Caco-2 (cell line): Measurements from ENCODE around the gene DDI1. TPM values are rescaled to one million over a fixed set of nuclear protein-coding genes. Genes with fewer than 3 reads are reported as not detected.

Experiments
- BruUV-seq: library from RNA; stranded (reverse); fragments of 400-500 nt; replicated peaks from 2 replicates; lab custom pipeline; 2021; lab: Mats Ljungman, UMichigan
- CTCF ChIA-PET: fragments of 300-600 bp; sonication (Branson Sonifier 250); formaldehyde crosslinking; loops from one replicate; lab custom pipeline; 2022; ENCODE audit warnings: antibody characterized with exemption; lab: Charles Lee
- POLR2A ChIA-PET: fragments of 300-600 bp; sonication (Branson Sonifier 250); formaldehyde crosslinking; loops from one replicate; lab custom pipeline; 2022; ENCODE audit warnings: antibody characterized with exemption; lab: Charles Lee
- DNase-seq, 2 experiments: peaks; one replicate each; pipeline versions ENCODE4 v3.0.0 to v3.0.0-alpha.2; 2020 to 2022
- H3K27me3 ChIP-seq: replicated peaks from 2 replicates; pipeline ENCODE4 v1.6.0; 2011; ENCODE audit warnings: low read length; ENCODE audit not compliant: control insufficient read depth, insufficient read depth
- H3K36me3 ChIP-seq: 2 replicates; pipeline ENCODE4 v1.5.1; 2011; ENCODE audit warnings: low read length; ENCODE audit not compliant: control insufficient read depth, insufficient read depth
- H3K4me1 ChIP-seq: fragments of 250-450 bp; sonication (Bioruptor Pico); 2 replicates; pipeline ENCODE4 v1.5.1; 2020; ENCODE audit warnings: mild to moderate bottlenecking
- H3K4me3 ChIP-seq: 2 replicates; pipeline ENCODE4 v1.5.1; 2011; ENCODE audit warnings: low read depth, mild to moderate bottlenecking, control low read depth, low read length
- H3K9me3 ChIP-seq: fragments of 250-450 bp; sonication (Bioruptor Pico); 2 replicates; pipeline ENCODE4 v1.5.1; 2020; ENCODE audit warnings: mild to moderate bottlenecking, moderate library complexity
- H3K27ac Mint-ChIP-seq: one replicate; pipeline ENCODE4 v1.8.0; 2022; ENCODE audit warnings: mixed read lengths; ENCODE audit not compliant: unreplicated experiment
- H3K27me3 Mint-ChIP-seq: one replicate; pipeline ENCODE4 v1.8.0; 2022; ENCODE audit warnings: mixed read lengths; ENCODE audit not compliant: insufficient read depth, unreplicated experiment
- H3K36me3 Mint-ChIP-seq: one replicate; pipeline ENCODE4 v1.8.0; 2022; ENCODE audit warnings: mild to moderate bottlenecking, mixed read lengths; ENCODE audit not compliant: insufficient read depth, unreplicated experiment
- H3K4me1 Mint-ChIP-seq: one replicate; pipeline ENCODE4 v1.8.0; 2022; ENCODE audit warnings: low read depth, mixed read lengths; ENCODE audit not compliant: unreplicated experiment
- H3K4me3 Mint-ChIP-seq: one replicate; pipeline ENCODE4 v1.8.0; 2022; ENCODE audit warnings: mild to moderate bottlenecking, moderate library complexity, mixed read lengths; ENCODE audit not compliant: unreplicated experiment
- H3K9me3 Mint-ChIP-seq: one replicate; pipeline ENCODE4 v1.8.0; 2022; ENCODE audit warnings: mixed read lengths; ENCODE audit not compliant: unreplicated experiment
- CTCF ChIP-seq, 2 experiments: fragments of 200-600 bp in 1 of 2; IDR thresholded peaks; 1 replicate in 1 of 2; 2 replicates in 1 of 2; pipeline versions ENCODE4 v1.5.1 to v1.8.0; 2011 to 2022; ENCODE audit warnings: antibody characterized with exemption in 1 of 2, control low read depth in 1 of 2, inconsistent platforms in 1 of 2, low read depth in 1 of 2, low read length in 1 of 2, mild to moderate bottlenecking in 1 of 2, moderate library complexity in 1 of 2; ENCODE audit not compliant: insufficient read depth in 1 of 2, severe bottlenecking in 1 of 2, unreplicated experiment in 1 of 2
- intact Hi-C: fragments of 100-400 bp; cut with micrococcal nuclease; formaldehyde crosslinking; loops from one replicate; pipeline ENCODE4 v1.10.0; 2022; ENCODE audit not compliant: unreplicated experiment
- total RNA-seq: library from RNA; stranded (reverse); gene quantifications from 2 replicates; pipeline ENCODE4 v1.2.3, GENCODE V29; 2022

Gene DDI1
- total RNA-seq, 1 experiment from 2014 or later = not detected

DNA sequence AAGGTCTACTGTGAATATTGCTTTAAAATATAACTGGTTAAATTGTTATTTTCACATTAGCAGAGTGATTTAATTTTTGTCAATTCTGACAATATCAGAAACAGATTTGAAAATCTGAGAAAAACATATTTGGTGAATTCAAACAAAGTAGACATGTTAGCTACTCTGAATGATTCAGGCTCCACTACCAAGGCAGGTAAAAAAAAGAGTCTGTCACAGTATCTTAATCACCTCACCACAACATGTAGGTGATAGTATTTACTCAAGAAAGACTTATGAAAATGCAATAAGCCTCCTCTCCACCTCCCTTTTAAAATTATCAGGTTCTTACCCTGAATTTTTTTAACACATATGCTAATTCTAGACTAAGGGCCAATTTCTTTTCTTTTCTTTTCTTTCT, 42.6 kb downstream of the DDI1 start:
- no TSS peak for BruUV-seq
- Mint-ChIP-seq H3K4me1 (no peaks in the 10 kb centered on the region), H3K36me3 (no peaks in the 10 kb centered on the region), H3K9me3 (no peaks in the 10 kb centered on the region), H3K4me3 (no peak overlapping the region), H3K27ac (no peak overlapping the region), H3K27me3 (peaks cover 7% of the 10 kb centered on the region)
- Histone ChIP-seq H3K27me3 (no peaks in the 10 kb centered on the region; the same call in 1 of the 2 replicates), H3K36me3 (no peaks in the 10 kb centered on the region), H3K9me3 (no peaks in the 10 kb centered on the region), H3K4me3 (no peak overlapping the region), H3K4me1 (0 out of 2 replicates have a peak, but pooled peaks cover 4% of the 10 kb centered on the region)
- POLR2A ChIA-PET = no interaction called here
- intact Hi-C loops = no loop called here
- CTCF ChIA-PET = no interaction called here
- TF ChIP-seq CTCF (IDR thresholded peaks at IDR 0.05; ENCODE audit: insufficient read depth in 1 of 2, low read depth in 1 of 2, low read length in 1 of 2, severe bottlenecking in 1 of 2, unreplicated experiment in 1 of 2) = no peak
- no peak for DNase-seq

- Histone ChIP-seq H3K27me3 (no peaks in the 10 kb centered on the region), H3K4me3 (no peak overlapping the region), H3K9me3 (no peaks in the 10 kb centered on the region), H3K4me1 (no peaks in the 10 kb centered on the region), H3K36me3 (no peaks in the 10 kb centered on the region)
- Mint-ChIP-seq H3K4me3 (no peak overlapping the region), H3K4me1 (no peaks in the 10 kb centered on the region), H3K27ac (no peak overlapping the region), H3K36me3 (no peaks in the 10 kb centered on the region), H3K9me3 (no peaks in the 10 kb centered on the region), H3K27me3 (peaks cover 6% of the 10 kb centered on the region)
- no TSS peak for BruUV-seq
- no peak for TF ChIP-seq CTCF (IDR thresholded peaks at IDR 0.05; ENCODE audit: insufficient read depth in 1 of 2, low read depth in 1 of 2, low read length in 1 of 2, severe bottlenecking in 1 of 2, unreplicated experiment in 1 of 2)
- ChIA-PET POLR2A (no interaction called here), CTCF (no interaction called here)
- intact Hi-C loops = no loop called here
- DNase-seq = no peak
These were observed 50.2 kb downstream of the DDI1 start for GRCh38 chr11:104086621-104087020.

Other genes with a start within 250 kb of the DDI1 start
- gene PDGFD, start 127.5 kb downstream of the DDI1 start, total RNA-seq = not detected in 2 replicates